ENCODE results near the gene DMGDH.

The DMGDH gene

DNA sequence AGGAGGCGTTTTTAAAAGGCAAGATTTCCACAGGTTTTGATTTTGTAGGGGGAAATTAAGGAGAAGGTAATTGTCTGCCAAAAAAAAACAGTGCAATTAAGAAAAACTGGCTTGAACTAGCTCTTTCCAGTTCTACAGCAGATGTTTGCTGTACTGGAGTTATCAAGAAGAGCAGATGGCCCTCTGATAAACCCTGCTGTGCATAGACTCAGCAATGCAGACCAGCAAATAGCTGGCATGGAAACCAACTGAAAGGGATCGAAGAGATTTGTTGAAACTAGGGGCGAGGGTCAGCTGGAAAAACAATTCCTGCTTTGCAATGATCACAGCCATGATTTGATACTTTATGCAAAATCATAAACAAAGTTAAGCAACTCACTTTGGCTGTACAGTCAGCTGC is 24.3 kb upstream of the DMGDH start:
- Histone ChIP-seq H3K9ac (ENCODE audit: low read length) (no peak overlapping the region), H3K9me3 (ENCODE audit: control insufficient read depth, insufficient read depth, low read depth, low read length) (no peaks in the 10 kb centered on the region), H3K36me3 (ENCODE audit: control insufficient read depth, insufficient read depth, low read length) (no peaks in the 10 kb centered on the region), H3K4me1 (ENCODE audit: control insufficient read depth, insufficient read depth, low read length) (no peaks in the 10 kb centered on the region), H3K27me3 (ENCODE audit: control insufficient read depth, insufficient read depth, low read length) (no peaks in the 10 kb centered on the region), H3K4me3 (ENCODE audit: low read depth, low read length) (no peak overlapping the region), H3K27ac (ENCODE audit: low read depth, low read length) (no peak overlapping the region)

DNA sequence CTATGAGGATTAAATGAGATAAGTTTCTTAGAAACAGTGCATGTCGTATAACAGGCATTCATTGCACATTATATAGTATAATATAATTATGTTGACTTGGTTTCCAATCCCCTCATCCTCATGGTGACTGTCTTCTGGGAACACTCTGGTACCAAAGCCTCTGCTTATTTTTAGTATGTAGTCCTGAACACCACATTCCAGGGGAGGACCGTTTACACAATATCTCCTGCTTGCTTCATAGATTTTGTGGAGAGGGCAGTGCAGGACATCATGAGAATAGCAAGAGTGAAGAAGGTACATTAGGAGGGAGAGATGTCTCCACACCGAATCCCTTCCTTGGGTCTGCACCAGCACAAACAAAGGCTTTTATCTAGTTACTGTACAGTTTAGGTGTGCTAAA is 21.6 kb upstream of the DMGDH start:
- Histone ChIP-seq H3K27me3 (ENCODE audit: control insufficient read depth, insufficient read depth, low read length) (no peaks in the 10 kb centered on the region), H3K4me1 (ENCODE audit: control insufficient read depth, insufficient read depth, low read length) (no peaks in the 10 kb centered on the region), H3K27ac (ENCODE audit: low read depth, low read length) (no peak overlapping the region), H3K9me3 (ENCODE audit: control insufficient read depth, insufficient read depth, low read depth, low read length) (no peaks in the 10 kb centered on the region), H3K36me3 (ENCODE audit: control insufficient read depth, insufficient read depth, low read length) (no peaks in the 10 kb centered on the region), H3K4me3 (ENCODE audit: low read depth, low read length) (no peak overlapping the region), H3K9ac (ENCODE audit: low read length) (no peak overlapping the region)

DNA sequence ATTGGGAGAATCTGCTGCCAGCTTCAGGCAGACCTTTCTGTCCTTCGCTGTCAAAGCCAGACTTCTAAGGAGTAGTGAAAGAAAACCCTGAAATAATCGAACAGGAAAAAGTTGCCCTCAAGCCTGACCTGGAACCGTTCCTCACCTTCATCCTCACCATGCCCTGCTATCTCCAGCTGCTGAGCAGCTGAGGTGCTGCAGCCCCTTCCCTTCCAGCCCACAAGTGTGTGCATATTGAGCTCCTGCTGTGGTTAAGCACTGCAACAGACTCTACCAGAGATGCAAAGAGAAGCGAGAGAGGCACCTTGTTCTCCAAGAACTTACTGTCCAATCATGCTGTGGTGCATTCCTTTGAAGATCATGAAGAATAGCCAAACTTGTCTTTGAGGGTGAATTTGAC is 19.0 kb upstream of the DMGDH start:
- Histone ChIP-seq H3K9me3 (ENCODE audit: control insufficient read depth, insufficient read depth, low read depth, low read length) (no peaks in the 10 kb centered on the region), H3K27me3 (ENCODE audit: control insufficient read depth, insufficient read depth, low read length) (no peaks in the 10 kb centered on the region), H3K4me3 (ENCODE audit: low read depth, low read length) (no peak overlapping the region), H3K4me1 (ENCODE audit: control insufficient read depth, insufficient read depth, low read length) (no peaks in the 10 kb centered on the region), H3K36me3 (ENCODE audit: control insufficient read depth, insufficient read depth, low read length) (no peaks in the 10 kb centered on the region), H3K9ac (ENCODE audit: low read length) (no peak overlapping the region), H3K27ac (ENCODE audit: low read depth, low read length) (no peak overlapping the region)

DNA sequence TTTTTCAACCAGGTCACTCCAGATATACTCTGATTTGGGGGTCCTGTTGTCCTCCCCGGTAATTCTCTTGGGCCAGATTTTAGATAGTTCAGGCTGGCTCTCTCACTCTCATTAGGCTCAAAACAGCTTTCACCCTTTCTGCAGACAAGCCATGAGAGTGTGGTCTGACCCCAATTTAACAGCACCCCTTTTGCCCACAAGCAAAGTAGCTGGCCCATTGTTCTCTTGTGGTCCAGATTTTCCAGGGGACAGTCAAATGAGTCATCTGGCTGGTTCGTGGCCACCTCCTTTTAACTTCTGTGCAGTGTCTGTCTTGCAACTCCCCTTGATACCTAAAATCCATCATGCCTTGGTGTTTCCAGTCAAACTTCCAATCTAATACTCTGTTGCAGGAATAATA is 16.6 kb upstream of the DMGDH start:
- Histone ChIP-seq H3K9ac (ENCODE audit: low read length) (no peak overlapping the region), H3K9me3 (ENCODE audit: control insufficient read depth, insufficient read depth, low read depth, low read length) (no peaks in the 10 kb centered on the region), H3K27me3 (ENCODE audit: control insufficient read depth, insufficient read depth, low read length) (no peaks in the 10 kb centered on the region), H3K4me3 (ENCODE audit: low read depth, low read length) (no peak overlapping the region), H3K27ac (ENCODE audit: low read depth, low read length) (no peak overlapping the region), H3K36me3 (ENCODE audit: control insufficient read depth, insufficient read depth, low read length) (no peaks in the 10 kb centered on the region), H3K4me1 (ENCODE audit: control insufficient read depth, insufficient read depth, low read length) (no peaks in the 10 kb centered on the region)

DNA sequence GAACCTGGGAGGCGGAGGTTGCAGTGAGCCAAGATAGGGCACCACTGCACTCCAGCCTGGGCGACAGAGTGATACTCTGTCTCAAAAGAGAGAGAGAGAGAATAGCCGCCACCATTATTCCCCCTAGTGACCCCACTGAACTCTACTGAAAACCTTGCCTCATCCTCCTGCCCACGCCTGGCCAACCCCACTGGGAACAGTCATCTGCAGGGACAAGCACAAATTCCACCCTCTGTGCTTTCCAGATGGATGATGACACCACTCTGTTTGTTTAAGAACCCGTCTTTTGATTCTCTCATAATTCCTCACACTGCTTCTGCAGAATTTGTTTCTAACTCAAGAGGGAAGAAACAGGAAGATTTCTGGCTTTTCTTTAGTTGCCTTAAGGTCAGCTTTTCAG is 12.3 kb upstream of the DMGDH start:
- no peaks in the 10 kb centered on the region for H3K9me3 ChIP-seq (ENCODE audit: control insufficient read depth, insufficient read depth, low read depth, low read length)
- no peak overlapping the region for H3K27ac ChIP-seq (ENCODE audit: low read depth, low read length)
- no peaks in the 10 kb centered on the region for H3K27me3 ChIP-seq (ENCODE audit: control insufficient read depth, insufficient read depth, low read length)
- H3K4me3 ChIP-seq (ENCODE audit: low read depth, low read length), result no peak overlapping the region
- no peak overlapping the region for H3K9ac ChIP-seq (ENCODE audit: low read length)
- no peaks in the 10 kb centered on the region for H3K4me1 ChIP-seq (ENCODE audit: control insufficient read depth, insufficient read depth, low read length)
- no peaks in the 10 kb centered on the region for H3K36me3 ChIP-seq (ENCODE audit: control insufficient read depth, insufficient read depth, low read length)

DNA sequence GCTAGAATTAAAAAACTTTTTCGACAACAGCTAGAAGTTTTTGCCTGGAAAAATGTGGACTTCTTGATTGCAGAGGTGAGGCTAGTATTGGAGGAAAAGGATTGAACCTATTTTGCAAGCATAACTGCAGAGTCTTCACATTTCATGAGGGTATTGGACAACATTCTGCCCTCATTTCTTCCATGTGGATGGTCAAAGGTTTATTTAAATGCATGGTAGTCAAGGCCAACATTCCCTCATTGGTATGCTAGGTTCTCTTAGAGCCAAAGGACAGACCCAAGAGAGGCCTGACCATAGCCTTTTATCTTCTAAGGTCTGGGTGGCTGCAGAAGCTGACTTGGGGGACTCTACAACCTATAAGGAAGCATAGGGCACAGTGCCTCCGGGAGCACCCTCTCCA is 11.3 kb upstream of the DMGDH start:
- Histone ChIP-seq H3K36me3 (ENCODE audit: control insufficient read depth, insufficient read depth, low read length) (no peaks in the 10 kb centered on the region), H3K4me1 (ENCODE audit: control insufficient read depth, insufficient read depth, low read length) (no peaks in the 10 kb centered on the region), H3K4me3 (ENCODE audit: low read depth, low read length) (no peak overlapping the region), H3K9me3 (ENCODE audit: control insufficient read depth, insufficient read depth, low read depth, low read length) (no peaks in the 10 kb centered on the region), H3K9ac (ENCODE audit: low read length) (no peak overlapping the region), H3K27me3 (ENCODE audit: control insufficient read depth, insufficient read depth, low read length) (no peaks in the 10 kb centered on the region), H3K27ac (ENCODE audit: low read depth, low read length) (no peak overlapping the region)

DNA sequence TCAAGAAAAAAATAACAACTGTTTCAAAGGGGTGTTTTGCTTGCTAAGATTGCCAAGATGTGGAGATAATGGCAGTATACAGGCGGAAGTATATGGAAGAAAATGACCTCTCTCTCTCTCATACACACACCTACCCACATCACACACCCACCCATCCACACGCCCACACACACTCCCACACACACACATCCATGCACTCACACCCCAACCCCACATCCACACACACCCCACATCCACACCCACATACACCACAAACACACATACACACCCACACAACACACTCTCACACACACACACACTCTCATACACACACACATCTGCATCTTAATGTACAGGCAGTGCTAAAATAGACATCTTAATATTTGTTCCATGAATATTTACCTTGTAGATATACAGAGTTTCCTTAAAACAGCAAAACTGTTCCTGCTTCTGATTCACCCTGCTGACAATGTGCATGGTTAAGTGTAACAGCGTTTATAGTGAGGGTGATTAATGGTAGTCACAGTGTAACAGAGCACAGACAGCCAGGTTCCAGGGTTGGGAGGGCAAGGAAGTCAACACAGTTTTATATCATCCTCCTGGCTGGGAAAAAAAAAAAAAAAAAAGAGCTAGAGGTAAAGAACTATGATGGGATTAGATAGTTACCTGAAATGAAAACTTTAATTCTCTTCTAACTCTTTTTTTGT is 8.3 kb upstream of the DMGDH start:
- Histone ChIP-seq H3K4me3 (ENCODE audit: low read depth, low read length) (no peak overlapping the region), H3K27ac (ENCODE audit: low read depth, low read length) (no peak overlapping the region), H3K36me3 (ENCODE audit: control insufficient read depth, insufficient read depth, low read length) (no peaks in the 10 kb centered on the region), H3K27me3 (ENCODE audit: control insufficient read depth, insufficient read depth, low read length) (no peaks in the 10 kb centered on the region), H3K4me1 (ENCODE audit: control insufficient read depth, insufficient read depth, low read length) (no peaks in the 10 kb centered on the region), H3K9me3 (ENCODE audit: control insufficient read depth, insufficient read depth, low read depth, low read length) (peaks cover 8% of the 10 kb centered on the region), H3K9ac (ENCODE audit: low read length) (no peak overlapping the region)

DNA sequence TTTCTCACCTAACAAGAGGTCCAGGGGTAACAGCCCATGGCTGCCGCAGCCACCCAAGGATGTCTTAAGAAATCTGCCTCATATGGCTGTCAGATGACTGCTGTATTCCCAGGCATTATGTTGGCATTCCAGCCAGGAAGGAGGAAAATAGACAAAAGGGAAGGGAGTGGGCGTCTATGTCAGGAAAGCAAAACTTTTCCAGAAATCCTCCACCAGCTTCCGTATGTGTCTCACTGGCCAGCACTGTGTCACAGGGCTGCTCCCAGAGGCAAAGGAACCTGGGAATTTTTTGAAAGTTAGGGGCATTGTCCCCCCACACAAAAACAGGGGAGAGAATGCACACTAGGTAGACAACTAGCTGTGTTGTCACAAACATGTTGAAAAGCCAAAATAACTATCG is 7.3 kb upstream of the DMGDH start:
- no peaks in the 10 kb centered on the region for H3K4me1 ChIP-seq (ENCODE audit: control insufficient read depth, insufficient read depth, low read length)
- peaks cover 8% of the 10 kb centered on the region for H3K9me3 ChIP-seq (ENCODE audit: control insufficient read depth, insufficient read depth, low read depth, low read length)
- no peaks in the 10 kb centered on the region for H3K36me3 ChIP-seq (ENCODE audit: control insufficient read depth, insufficient read depth, low read length)
- H3K4me3 ChIP-seq (ENCODE audit: low read depth, low read length), result no peak overlapping the region
- no peak overlapping the region for H3K9ac ChIP-seq (ENCODE audit: low read length)
- H3K27me3 ChIP-seq (ENCODE audit: control insufficient read depth, insufficient read depth, low read length), result no peaks in the 10 kb centered on the region
- H3K27ac ChIP-seq (ENCODE audit: low read depth, low read length), result no peak overlapping the region

DNA sequence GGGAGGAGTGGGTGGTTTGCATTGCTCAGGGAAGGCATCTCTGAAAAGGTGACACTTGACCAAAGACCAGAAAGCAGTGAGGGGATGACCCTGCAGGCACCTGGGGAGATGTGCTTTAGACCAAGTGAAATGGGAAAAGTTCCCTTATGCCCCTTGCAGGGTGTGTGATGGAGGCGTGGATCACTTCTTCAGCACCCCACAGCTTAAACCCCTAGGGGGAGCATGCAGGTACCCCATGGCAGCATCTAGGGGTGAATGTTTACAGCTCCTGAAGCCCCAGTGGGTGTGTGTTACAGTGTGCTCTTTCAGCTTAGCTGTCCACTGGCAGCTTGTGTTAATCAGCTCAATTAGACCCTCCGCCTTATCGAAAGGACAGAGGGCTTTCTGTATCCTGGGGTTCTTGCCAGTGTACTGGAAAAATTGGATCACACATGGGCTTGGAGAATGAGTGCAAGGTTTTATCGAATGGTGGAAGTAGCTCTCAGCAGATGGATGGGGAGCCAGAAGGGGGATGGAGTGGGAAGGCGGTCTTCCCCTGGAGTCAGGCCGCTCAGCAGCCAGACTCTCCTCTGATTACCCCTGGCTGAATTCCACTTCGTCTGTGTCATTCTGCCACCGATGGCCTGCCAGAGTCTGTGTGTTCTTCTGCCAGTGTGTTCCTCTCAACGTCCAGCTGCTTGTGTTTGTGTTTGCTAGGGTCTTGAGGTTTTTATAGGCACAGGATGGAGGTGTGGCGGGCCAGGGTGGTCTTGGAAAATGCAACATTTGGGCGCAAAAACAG is 6.4 kb upstream of the DMGDH start:
- H3K27ac ChIP-seq (ENCODE audit: low read depth, low read length), result no peak overlapping the region
- H3K36me3 ChIP-seq (ENCODE audit: control insufficient read depth, insufficient read depth, low read length), result no peaks in the 10 kb centered on the region
- H3K4me1 ChIP-seq (ENCODE audit: control insufficient read depth, insufficient read depth, low read length), result no peaks in the 10 kb centered on the region
- H3K4me3 ChIP-seq (ENCODE audit: low read depth, low read length), result no peak overlapping the region
- no peak overlapping the region for H3K9ac ChIP-seq (ENCODE audit: low read length)
- no peaks in the 10 kb centered on the region for H3K27me3 ChIP-seq (ENCODE audit: control insufficient read depth, insufficient read depth, low read length)
- H3K9me3 ChIP-seq (ENCODE audit: control insufficient read depth, insufficient read depth, low read depth, low read length), result peaks cover 8% of the 10 kb centered on the region

DNA sequence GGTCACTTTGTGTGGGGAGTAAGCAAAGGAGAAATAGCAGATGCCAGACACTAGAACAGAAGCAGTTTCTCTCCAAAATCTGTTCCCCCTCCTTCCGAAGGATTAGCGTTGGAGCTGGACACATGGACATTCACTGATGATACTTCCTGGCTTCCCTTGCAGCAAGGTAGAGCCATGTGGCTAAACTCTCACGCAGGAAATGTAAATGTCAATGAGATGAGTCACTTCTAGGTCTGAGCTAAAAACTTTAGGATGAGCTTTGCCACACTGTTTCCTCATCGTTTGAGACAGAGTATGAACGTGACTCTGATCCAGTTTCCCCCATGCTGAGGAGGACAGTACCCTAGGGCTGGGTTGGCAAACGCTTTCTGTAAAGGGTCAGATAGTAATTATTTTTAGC is 5.2 kb upstream of the DMGDH start:
- Histone ChIP-seq H3K27ac (ENCODE audit: low read depth, low read length) (no peak overlapping the region), H3K4me1 (ENCODE audit: control insufficient read depth, insufficient read depth, low read length) (peaks cover 5% of the 10 kb centered on the region; the same call in 1 of the 2 replicates), H3K36me3 (ENCODE audit: control insufficient read depth, insufficient read depth, low read length) (no peaks in the 10 kb centered on the region)

DNA sequence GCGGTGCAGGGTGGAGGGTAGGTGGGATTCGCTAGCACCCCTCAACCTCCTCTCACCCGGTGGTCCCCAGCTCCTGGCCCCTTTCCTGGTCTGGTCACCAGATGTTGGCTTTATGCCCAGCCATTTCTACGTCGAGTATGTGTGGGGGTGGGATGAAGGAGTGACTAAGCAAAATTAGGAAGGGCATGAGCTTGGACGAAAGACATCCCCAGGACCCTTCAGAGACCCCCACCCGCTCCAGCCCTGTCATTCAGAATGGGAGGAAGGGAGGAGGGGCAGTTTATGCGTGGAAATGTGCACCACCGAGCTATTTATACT is 835 bp upstream of the DMGDH start:
- no peak overlapping the region for H3K9ac ChIP-seq (ENCODE audit: low read length)
- no peak overlapping the region for H3K4me3 ChIP-seq (ENCODE audit: low read depth, low read length)
- no peaks in the 10 kb centered on the region for H3K27me3 ChIP-seq (ENCODE audit: control insufficient read depth, insufficient read depth, low read length)
- no peaks in the 10 kb centered on the region for H3K36me3 ChIP-seq (ENCODE audit: control insufficient read depth, insufficient read depth, low read length)
- H3K9me3 ChIP-seq (ENCODE audit: control insufficient read depth, insufficient read depth, low read depth, low read length), result peaks cover 8% of the 10 kb centered on the region
- H3K4me1 ChIP-seq (ENCODE audit: control insufficient read depth, insufficient read depth, low read length), result peaks cover 5% of the 10 kb centered on the region; the same call in 1 of the 2 replicates
- H3K27ac ChIP-seq (ENCODE audit: low read depth, low read length), result no peak overlapping the region

More for the DNA sequence above, 5.2 kb upstream of the DMGDH start:
- Histone ChIP-seq H3K4me3 (ENCODE audit: low read depth, low read length) (no peak overlapping the region), H3K27me3 (ENCODE audit: control insufficient read depth, insufficient read depth, low read length) (no peaks in the 10 kb centered on the region), H3K9ac (ENCODE audit: low read length) (no peak overlapping the region), H3K9me3 (ENCODE audit: control insufficient read depth, insufficient read depth, low read depth, low read length) (peaks cover 8% of the 10 kb centered on the region)

All from HUES6 (cell line).